Non-pigmented ciliary epithelial cell (primary cell): ENCODE measurements around the gene CABS1.

Experiments
- DNase-seq: peaks from one replicate; pipeline ENCODE4 v3.0.0-alpha.2; 2010; ENCODE audit warnings: low read depth

Gene CABS1

DNA sequence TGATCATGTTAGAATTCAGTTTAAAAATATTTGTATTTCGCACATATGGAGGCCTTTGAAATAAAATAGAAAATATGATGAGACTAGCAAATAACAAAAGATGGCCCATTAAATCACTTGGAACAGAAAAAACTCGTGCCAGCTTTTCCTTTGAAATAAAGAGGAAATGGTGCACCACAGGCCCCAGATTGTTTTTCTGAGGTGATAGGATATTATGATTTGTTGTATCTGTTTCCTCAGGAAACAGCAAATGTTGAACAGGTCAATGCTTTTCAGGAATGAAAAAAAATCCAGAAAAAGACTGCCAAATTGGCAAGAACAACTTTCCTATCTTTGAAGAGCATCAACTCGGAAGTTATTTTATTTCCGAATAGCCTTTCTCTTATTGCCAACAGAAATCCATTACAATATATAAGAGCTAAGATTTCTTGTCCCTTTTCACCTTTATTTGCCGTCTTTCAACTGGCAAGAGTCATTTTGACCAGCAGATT, 48.0 kb downstream of the CABS1 start, which contains the start of gene SMR3B:
Gene SMR3B, plus strand, starts transcription at position 441 of the 491 bp plus-strand sequence. CDS start 1,380 bp downstream, outside the sequence.
- DNase-seq, result no peak
